T-helper 9 cell (primary cell): ENCODE data around the gene COL20A1.
A peak's percentile ranks its signal among the peaks of the same experiment; 100 is the strongest.

ENCODE experiments used
- DNase-seq: peaks from one replicate; pipeline ENCODE4 v3.0.0-alpha.2; 2020

COL20A1 gene

DNA sequence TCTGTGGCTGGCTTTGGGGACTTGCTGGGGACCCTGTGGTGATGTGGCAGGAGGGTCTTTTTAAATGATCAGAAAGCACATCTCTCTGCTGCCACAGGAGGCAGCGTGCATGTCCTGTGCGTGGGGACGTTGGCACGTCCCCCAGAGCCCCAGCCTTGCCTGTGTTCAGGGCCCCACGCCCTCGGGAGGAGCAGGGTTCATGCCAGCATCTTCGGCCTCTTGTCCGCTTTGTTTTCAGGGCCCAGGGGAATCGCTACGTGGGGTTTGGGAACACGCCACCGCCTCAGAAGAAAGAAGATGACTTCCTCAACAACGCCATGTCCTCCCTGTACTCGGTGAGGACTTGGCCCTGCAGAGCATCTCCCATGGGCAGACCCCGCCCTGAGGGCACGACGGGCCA, 14.3 kb upstream of the COL20A1 start:
- DNase-seq, result no peak

DNA sequence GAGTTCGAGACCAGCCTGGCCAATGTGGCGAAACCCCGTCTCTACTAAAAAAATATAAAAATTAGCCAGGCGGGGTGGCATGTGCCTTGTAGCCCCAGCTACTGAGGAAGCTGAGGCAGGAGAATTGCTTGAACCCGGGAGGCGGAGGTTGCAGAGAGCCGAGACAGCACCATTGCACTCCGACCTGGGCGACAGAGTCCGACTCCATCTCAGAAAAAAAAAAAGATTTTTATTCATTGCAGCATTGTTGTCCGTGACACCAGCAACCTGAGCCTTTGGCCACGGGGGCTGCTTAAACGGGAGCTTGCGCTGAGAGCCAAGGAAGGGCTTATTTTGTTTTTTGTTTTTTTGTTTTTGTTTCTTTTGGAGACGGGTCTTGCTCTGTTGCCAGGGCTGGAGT, 13.1 kb upstream of the COL20A1 start:
- no peak for DNase-seq

DNA sequence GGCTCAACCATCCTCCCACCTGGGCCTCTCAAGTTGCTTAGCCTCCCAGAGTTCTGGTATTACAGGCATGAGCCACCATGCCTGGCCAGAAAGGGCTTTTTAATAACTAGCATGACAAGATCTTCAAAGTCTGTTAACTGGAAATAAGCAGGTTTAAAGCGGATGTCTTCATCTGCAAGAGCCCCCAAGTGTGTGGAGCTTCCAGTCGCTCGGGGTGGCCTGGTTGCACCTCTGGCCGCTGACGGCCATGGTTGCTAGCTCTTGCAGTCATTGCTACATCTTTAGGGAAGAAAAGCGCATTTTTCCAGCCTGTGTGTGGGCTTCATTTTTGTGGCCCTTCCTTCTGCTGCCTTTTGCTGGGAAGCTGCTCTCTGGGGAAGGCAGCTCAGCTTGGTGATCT, 12.6 kb upstream of the COL20A1 start:
- no peak for DNase-seq

DNA sequence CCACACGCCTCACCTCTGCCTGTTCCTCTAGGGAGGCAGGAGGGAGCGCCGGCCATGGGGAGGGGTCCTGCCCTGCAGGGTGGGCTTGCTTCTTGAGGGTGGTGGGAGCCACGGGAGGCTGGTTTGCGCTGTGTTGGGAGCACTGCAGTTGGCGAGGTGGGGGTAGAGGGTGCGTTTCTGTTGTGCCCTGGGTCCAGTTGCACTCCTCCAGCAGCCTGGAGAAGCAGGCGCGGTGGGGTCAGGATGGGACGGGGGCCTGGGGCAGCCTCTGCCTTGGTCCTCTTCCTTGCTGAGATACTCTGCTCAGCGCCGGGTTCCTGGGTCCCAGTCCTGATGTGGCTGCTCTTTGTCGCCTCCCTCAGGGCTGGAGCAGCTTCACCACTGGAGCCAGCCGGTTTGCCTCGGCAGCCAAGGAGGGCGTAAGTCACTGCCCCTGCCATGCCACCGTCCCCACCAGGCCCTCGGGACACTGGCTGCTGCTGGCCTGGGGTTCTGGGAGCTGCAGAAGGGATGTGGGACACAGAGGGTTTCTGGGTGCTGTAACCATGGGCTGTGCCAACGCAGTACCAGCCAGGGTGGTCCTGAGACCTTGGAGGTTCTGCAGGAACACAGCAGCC, 11.9 kb upstream of the COL20A1 start:
- no peak for DNase-seq

DNA sequence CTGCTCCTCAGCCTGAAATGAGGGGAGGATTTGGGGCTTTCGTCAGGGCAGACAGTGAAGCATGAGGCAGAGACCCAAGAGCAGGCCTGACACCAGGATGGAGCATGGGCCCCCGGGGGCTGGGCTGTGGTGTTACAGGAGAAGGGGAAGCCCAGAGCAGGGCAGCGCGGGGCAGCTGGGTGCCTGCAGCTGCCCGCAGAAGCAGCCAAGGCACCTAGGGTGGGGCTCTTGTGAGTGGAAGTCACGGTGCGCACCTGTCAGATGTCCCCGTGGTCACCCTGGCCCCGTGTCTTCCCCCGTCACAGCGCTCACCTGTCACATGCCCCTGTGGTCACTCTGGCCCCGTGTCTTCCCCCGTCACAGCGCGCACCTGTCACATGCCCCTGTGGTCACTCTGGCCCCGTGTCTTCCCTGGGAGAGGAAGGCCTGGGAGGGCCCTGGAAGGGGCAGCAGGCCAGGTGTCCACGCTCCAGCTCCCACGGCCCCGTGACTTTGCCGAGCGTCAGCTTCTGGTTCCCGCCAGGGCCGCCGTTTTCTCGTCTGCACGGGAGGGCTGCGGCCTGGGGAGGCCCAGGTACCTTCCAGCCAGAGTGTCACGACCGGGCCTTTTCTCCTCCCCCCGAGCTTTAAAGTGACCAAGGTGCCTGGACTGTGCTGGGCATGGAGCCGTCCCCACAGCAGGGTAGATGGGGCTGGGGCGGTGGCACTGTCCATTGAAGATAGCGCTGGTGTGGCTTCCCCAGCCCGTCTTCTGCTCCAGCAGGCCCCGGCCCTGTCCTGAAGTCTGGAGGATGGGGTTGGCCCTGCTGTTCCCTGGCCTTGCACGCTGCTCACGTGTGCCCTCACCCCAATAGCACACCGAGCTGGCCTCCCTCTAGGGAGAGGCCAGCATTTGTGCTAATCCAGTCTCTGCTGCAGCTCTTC, 11.0 kb upstream of the COL20A1 start:
- no peak for DNase-seq

DNA sequence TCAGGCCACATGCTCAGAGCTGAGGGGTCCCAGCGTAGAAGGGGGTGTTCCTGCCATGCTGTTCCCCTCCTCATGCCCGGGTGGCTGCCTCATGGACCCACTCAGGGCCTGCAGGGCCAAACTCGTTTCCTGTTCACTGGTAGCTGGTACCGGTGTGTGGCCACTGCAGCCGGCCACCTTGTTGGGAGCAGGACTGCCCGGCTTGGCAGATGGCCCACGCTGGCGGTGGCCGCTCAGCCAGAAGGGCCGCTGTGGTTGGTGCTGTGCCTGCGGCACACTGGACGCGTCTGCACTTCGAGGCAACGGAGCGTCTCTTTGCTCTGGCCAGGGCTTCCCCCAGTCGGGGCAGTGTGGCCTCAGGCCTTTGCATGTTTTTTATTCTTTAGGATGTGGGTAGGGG, 10.0 kb upstream of the COL20A1 start:
- no peak for DNase-seq

DNA sequence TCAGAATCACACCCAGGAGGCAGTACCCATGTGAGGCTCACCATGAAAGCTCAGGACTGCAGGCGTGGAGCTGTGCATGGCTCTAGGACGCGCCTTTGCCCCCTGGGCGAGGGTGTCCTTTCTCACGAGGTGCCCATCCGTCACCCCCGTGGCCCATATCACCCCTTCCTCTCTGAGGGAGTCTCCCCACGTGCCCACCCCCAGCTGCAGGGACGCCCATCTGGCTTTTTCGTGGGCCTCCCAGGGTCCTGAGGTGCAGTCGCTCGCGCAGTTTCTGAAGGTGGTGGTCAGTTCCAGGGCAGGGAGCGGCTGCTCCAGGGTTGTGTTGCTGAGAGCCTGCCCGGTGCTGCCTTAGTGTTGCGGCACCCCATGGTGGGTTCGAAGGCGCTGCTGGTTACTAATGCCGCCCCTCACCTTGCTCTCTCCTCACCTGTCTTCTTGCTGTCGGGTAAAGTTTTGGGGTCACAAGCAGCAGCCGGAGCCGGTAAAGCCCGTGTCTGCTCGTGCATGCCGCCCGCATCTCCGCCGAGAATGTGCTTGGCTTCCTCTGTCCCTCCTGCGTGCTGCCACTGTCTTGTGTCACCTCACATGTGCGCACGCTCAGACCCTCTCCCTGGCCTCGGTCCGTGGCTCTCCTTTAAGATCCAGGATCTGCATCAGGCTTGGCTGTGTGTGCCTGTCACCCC, 9.4 kb upstream of the COL20A1 start:
- no peak for DNase-seq

DNA sequence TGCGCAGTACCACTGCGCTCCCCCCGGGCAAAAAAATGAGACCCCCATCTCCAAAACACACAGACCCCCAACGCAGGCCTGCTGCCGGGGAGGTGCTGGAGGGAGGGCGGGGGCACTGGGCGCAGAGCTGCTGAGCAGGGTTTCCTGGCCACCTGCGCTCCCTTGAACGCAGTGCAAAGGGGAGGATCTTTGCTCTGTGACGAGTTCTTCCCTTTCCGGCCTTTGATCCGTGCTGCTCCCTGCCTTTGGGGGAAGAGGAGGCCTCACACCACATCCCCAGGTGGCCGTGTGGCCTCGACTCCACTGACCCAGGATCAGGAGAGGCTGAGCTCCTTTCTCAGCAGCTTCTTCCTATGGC, 8.9 kb upstream of the COL20A1 start:
- no peak for DNase-seq

DNA sequence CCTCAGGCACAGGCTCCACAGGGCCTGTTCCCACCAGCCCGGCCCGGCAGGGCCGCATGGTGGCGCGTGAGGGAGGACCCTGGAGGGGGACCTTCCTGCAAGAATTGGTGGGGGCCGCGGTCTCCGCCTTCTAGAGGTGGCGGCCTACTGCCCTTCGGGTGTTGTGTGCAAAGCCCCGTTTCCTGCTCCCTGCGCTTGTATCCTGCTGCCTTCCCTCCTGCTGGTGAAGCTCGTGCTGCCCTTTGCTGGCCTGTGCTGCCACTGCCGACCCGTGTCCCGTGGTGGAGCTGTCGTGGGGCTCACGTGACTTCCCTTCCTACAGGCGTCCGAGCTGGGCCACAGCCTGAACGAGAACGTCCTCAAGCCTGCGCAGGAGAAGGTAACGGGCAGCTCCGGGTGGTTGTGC, 8.4 kb upstream of the COL20A1 start:
- DNase-seq, result no peak

DNA sequence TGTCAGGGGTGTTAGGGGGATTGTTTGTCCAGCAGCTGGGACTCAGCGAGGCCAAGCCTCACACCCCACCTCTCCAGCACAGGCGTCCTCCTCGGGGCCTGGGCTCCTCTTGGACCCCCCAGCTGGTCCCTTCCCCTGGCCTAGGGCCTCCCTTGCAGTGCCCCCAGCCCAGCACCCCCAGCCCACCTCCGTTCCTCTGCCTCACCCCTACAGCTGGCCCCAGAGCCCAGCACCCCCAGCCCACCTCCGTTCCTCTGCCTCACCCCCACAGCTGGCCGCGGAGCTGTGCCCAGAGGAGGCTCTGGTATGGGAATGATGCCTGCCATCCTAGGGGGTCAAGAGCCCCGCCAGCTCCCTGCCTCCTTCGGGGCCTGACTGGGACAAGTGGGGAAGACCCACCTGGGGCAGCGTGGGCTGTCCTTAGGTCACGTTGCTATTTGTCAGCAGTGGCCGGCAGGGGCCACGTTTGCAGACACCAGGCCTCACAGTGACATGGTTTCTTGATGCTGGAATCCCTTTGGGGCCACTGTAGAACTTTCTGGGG, 7.9 kb upstream of the COL20A1 start:
- DNase-seq, result no peak

DNA sequence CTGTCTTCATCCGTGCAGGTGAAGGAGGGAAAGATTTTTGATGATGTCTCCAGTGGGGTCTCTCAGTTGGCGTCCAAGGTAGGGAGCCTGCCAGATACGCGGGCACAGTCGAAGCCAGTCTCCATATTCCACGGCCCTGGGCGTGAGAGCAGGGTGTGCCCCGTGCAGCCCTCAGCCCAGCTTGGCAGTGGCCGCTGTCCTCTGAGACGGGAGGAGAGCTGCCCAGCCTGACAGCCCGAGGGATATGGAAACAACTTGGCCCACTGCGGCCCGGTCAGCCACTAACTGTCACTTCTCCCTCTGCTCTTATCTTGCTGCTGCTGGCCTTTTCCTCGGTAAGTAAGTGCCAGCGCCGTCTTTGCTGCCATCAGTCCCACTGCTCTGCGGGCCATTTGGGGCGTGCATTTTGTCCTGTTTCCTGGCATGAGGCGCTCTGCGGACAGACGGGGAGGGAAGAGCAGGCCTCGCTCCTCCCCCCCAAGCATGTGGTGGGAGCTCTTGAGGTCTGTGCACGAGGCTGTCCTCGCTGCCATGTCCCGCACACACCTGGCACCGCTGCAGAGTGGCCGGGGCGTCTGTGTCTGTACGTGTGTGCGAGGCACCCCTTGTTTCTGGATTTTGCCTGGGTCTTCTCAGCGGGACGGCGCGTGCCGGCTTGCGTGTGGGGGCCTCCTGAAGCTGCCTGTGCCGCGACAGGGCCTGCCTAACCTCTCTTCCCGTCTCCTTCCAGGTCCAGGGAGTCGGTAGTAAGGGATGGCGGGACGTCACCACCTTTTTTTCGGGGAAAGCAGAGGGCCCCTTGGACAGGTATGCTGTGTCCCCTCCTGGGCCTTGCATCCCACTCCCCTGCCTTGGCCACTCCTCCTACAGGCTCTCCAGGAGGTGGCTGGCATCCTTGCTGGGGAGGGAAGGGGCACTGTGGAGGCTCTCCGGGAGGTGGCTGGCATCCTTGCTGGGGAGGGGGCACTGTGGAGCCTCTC, 7.1 kb upstream of the COL20A1 start:
- no peak for DNase-seq

DNA sequence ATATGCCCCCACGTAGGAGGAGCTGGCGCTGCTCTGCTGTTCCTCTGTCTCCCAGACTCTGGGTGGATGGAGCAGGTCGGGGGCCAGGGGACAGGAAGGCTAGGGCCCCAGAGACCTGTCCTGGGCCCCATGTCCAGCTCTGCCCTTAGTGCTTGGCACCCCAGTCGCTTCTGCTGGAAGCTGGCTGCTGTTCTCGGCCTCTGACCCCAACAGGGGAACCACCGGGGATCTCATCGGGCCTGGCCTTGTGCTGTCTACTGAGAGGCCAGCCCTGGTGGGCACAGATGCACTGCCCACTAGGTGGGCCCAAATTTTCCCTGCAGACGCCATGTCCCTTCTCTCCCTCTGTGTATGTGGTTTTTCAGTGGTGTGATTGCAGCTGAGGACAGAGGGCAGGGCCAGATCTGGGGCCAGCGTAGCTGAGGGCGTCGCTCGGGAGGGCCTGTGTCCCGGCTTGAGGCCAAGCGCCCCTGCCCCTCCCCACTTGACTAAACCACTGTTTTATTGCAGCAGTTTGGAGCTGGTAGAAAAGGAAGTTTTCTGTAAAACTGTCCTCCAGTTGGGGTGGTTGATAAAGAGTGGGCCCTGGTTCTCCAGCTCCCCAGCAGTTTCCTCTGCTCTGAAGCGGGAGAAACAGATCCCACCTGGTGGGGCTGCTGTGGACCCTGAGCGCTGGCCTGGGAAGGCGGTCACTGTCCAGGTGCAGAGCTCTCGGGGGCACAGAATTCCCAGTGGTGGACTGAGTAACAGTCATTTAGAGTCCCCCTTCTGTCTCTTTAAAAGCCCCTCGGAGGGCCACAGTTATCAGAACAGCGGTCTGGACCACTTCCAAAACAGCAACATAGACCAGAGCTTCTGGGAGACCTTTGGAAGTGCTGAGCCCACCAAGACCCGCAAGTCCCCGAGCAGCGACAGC, 5.9 kb upstream of the COL20A1 start:
- no peak for DNase-seq

DNA sequence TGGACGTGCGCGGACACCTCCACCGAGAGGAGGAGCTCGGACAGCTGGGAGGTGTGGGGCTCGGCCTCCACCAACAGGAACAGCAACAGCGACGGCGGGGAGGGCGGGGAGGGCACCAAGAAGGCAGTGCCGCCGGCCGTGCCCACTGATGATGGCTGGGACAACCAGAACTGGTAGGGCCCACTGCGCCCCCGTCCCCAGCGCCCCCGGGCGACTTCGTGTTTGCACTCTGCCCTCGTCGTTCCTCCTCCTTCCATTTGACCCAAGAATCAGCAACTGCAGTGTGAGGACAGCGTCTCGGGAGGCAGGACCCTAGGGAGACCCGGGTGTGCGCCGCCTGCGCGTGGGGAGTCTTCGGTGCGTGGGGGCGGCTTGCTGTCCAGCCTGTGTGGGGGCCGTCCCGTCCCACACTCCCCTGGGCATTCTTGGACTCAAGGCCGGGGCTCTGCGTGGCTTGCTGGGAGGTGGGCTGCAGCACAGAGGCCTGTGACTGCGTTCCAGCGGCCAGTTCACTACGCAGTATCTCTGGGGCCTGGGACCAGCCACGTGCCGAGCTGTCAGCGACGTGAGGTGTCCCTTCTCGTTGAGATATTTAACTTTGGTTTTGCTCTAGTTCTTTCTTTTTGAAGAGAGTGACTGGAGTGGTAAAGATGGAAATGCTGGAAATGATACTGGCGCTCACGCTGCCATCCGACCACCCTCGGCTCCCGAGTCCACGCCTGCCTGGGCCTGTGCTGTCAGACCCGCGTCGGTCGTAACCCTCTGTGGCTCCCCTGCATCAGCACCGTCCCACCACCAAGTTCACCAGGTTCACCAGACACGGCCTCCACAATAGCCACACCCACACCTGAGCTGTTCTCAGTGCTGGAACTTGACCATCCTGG, 5.0 kb upstream of the COL20A1 start:
- DNase-seq, result no peak

DNA sequence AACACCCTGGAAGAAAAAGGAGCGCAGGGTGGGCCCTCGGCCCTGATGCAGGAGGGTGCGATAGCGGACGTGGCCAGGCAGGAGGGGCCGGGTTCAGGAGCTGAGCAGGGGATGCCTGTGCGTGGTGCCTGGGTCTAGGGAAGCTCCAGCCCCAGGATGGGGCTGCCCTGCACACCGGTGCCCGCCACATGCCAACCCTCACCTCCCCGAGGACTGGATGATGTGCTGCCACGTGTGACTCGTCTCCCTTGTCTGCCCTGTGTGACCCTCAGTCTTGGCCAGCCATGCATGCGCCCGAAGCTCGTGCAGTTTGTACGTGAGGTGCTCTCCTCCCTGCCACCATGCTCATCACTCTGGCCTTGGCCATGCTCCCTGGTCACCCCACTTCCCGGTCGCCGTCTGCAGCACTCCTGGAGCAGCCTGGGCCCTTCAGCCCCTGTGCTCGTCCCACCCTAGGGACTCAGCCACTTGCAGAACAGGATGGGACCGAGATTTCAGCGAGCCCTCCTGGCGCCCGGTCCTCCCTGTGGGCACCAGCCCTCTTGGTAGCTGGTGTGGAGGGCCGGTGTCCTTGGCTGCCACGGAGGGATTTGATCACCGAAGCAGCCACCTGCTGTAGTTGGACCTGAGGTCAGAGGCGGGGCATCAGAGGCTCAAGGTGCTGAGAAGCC, 4.3 kb upstream of the COL20A1 start:
- DNase-seq, result no peak

DNA sequence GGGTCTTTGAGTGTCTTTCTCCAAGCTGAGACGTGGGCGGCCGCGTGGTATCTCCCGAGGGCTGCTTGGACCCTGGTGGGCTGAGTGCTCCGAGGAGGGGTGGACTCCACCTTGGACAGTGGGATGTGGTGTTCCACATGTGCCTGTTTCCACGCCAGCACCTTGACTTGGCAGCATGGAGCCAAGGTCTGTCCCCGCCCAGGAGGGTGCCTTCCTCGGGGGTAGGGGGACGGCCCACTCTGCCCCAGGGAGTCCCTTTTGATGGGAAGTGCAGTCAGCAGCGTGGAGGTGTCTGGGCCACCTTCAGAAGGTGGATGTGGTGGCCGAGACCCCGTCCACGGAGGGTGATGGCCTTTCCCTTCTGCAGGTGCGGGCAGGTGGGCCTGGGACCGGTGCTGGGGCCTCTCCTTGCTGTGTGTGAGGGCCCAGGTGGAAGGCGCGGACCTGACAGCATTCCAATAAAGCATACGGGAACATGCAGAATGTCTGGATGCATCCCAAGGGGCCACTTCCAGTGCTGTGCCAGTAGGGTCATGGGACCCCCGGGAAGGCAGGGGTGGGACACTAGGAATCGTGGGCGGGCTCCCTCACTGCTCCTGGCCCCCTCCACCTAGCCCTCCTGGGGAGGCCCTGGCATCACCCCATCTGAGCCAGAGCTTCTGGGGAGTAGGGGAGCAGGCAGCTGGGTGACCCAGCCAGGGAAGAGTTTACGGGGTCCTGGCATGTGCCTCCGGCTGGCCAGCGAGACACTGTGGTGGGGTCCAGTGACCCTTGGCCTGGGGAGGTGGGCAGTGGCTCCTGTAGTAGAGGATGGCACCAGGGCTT, 3.5 kb upstream of the COL20A1 start:
- no peak for DNase-seq

DNA sequence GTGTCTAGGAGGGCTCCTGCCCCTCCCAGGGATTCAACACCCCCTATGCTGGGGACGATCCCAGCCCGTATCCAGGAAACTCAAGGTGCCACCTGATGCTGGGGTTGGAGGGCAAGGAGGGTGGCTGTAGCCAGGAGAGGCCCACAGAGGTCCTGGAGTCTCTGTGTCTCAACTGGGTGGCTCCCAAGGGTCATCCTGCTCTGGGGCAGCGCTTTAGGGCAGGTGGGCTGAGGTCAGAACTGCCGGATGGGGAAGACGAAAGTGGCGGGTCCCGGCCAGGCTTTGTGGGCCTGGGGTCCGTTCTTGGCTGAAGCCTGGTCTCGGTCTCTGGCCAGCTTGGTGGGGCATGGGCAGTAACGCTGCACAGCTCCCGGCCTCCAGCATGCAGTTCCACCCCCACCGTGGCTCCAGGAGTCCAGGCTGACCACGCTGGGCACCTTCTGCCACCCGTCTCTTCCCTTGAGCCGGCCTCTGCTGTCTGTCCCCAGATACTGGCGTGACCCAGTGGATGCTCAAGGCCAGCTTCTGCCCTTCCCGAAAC, 2.8 kb upstream of the COL20A1 start:
- DNase-seq, result no peak

DNA sequence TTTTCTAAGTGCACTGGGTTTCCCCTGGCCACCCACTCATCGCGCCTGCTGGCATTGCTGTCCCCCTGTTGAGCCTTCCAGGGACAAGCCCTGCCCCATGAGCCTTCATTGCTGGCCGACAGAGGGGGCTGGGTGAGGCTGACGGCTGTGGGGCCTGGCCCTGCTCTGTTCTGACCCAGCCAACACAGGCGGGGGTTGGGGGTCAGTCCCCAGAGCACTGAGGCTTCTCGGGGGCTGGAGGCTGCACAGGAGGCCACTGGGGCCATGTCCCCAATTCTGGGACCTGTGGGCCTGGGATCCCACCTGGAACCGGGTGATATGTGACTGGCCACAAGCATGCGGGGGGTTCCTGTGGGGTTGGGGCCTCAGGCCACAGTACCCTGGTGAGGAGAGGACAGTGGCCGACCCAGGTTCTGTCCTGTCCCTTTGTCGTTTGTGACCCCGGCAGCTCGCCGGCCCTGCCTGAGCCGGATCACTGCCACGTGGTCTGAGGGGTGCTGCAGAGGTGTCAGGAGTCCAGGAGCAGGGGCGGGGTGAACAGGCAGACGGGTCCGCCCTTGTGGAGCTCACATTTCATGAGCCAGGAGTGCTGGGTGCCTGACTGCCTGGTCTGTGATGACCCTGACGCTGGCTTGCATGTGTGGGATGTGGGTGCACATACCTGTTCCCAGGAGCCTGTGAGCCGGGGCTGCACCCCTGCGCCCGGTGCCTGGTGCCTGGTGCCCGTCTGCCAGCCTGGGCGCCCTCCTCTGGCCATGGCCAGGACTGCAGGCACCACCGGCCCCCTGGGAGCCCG, 2.1 kb upstream of the COL20A1 start:
- peak; percentile 64 for DNase-seq

DNA sequence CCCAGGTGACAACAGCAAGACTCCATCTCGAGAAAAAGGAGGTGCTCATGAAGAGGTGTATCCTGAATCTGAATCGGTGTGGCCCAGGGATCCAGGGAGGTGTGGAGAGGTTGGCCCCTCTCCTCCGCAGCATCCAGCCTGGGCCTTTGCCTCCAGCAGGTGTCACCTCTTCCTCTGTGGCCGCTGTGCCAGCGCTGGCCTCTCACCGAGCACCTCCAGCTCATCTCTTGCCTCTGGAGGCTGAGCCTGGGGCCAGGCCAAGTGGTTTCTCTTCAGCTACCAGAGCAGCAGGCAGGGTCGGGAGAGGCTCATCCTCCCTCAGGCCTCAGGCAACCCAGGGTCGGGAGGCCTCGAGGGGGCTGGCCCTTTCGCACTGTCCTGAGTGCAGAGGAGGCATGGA, 1.2 kb upstream of the COL20A1 start:
- DNase-seq, result no peak
